Heart left ventricle (tissue), 16 donors: ENCODE data around the gene TTC33. TPM values are rescaled to one million over a fixed set of nuclear protein-coding genes. Genes with fewer than 3 reads are reported as not detected.

Experiments
- ATAC-seq, 4 donors: fragments of 200-7000 bp; cut with Tn5 transposase; one replicate each; pipeline ENCODE4 v1.9.1; 2020 to 2022; ENCODE audit warnings: moderate library complexity in 4 of 4, mild to moderate bottlenecking in 3 of 4, moderate number of reproducible peaks in 1 of 4
- DNase-seq, 5 donors: peaks; one replicate each; pipeline ENCODE4 v3.0.0-alpha.2; 2020
- H3K27ac ChIP-seq, 12 donors: fragments of 200-600 bp; sonication (generic) in 4 of 12; one replicate each; pipeline versions ENCODE4 v1.5.0 to v1.8.0; 2016 to 2022; ENCODE audit warnings: mild to moderate bottlenecking in 2 of 12
- H3K27me3 ChIP-seq, 9 donors: fragments of 200-600 bp; sonication (generic) in 2 of 9; one replicate each; pipeline versions ENCODE4 v1.5.1 to v1.8.0; 2016 to 2022; ENCODE audit warnings: mild to moderate bottlenecking in 3 of 9
- H3K36me3 ChIP-seq, 9 donors: fragments of 200-600 bp; sonication (generic) in 2 of 9; one replicate each; pipeline versions ENCODE4 v1.5.0 to v1.8.0; 2018 to 2022; ENCODE audit warnings: mild to moderate bottlenecking in 2 of 9
- H3K4me1 ChIP-seq, 12 donors: fragments of 200-600 bp; sonication (generic) in 4 of 12; one replicate each; pipeline versions ENCODE4 v1.5.0 to v1.8.0; 2016 to 2022; ENCODE audit warnings: mild to moderate bottlenecking in 3 of 12
- H3K4me3 ChIP-seq, 12 donors: fragments of 200-600 bp; sonication (generic) in 4 of 12; one replicate each; pipeline versions ENCODE4 v1.5.0 to v1.8.0; 2017 to 2022; ENCODE audit warnings: mild to moderate bottlenecking in 9 of 12, moderate library complexity in 4 of 12
- H3K9me3 ChIP-seq, 12 donors: fragments of 200-600 bp; sonication (generic) in 4 of 12; one replicate each; pipeline versions ENCODE4 v1.5.0 to v1.8.0; 2016 to 2022; ENCODE audit warnings: mild to moderate bottlenecking in 1 of 12
- CTCF ChIP-seq, 12 donors: fragments of 200-600 bp; sonication (generic) in 4 of 12; IDR thresholded peaks; one replicate each; pipeline versions ENCODE4 v1.5.0 to v1.8.0; 2018 to 2022; ENCODE audit warnings: antibody characterized with exemption in 12 of 12, mild to moderate bottlenecking in 5 of 12
- POLR2A ChIP-seq, 2 donors: fragments of 450-650 bp; IDR thresholded peaks; one replicate each; pipeline ENCODE4 v1.6.1; 2017; ENCODE audit warnings: antibody characterized with exemption in 2 of 2, mild to moderate bottlenecking in 2 of 2, moderate library complexity in 2 of 2
- WGBS, 4 donors: extraction: QIAGEN DNeasy Blood & Tissue Kit in 2 of 4; methylation state at CpG; one replicate each; pipeline versions ENCODE4 v1.1.5 to v1.1.7; 2013 to 2018; 5-methylcytosine and 5-hydroxymethylcytosine counted together
- intact Hi-C, 10 donors: fragments of 100-400 bp; cut with DNase I; formaldehyde crosslinking; loops; one replicate each; pipeline versions ENCODE4 v1.11.1 to v1.14.2; 2022
- polyA plus RNA-seq, 2 donors: library from polyadenylated mRNA; stranded (reverse); fragments of 200-250 nt; gene quantifications; one replicate each; pipeline ENCODE4 v1.2.3, GENCODE V29; 2013
- total RNA-seq, 9 donors: library from RNA; depleted of rRNA in 2 of 9; stranded (reverse); fragments of >200 nt in 2 of 9; fragmentation: NEBNext Ultra II Directional in 3 of 9; extraction: Animal tissue kit (Norgen Biotek cat#: 25700) in 3 of 9; gene quantifications; one replicate each; pipeline versions ENCODE4 v1.1.0 to v1.2.4, GENCODE V29; 2016 to 2023
- donor health status: ischemic (EF 13 %, LVEDD 7.1; RV severe dilation, severe dysfunction).
- donor health status: healthy with polysubstance abuse.
- donor health status: DM: no; HTN: yes; CAD: no.
- donor health status: DM: no; HTN: no; CAD: no.
- donor health status: ischemic (EF 25% LVEDD 6.9; RV normal size, moderate dysfunction).
- donor health status: ischemic (EF 25% LVEDD 5.7; RV mildly dilated, moderate dysfunction).
- donor health status: healthy.
- donor health status: DM: yes; HTN: yes; CAD: no.
- donor health status: ischemic (EF 35%, LVEDD 5.7; RV mildly dilated, moderate dysfunction).
- donor health status: nonischemic (EF 11% LVEDD 7.7; RV severe dilation, severe dysfunction).
- donor health status: DM: yes; HTN: yes; CAD: no.
- donor health status: PGD.
- donor health status: ischemic (EF 29% LVEDD 5.4; RV normal size, mild dysfunction).
- donor health status: nonischemic (EF 23%, LVEDD 6.1; RV moderate dilation, normal function).

TTC33 gene
- total and polyA plus RNA-seq, 11 donors = 5.6 to 20.0 (median 14.2) TPM

- H3K9me3 ChIP-seq = no peaks in the 10 kb centered on the region
- TF ChIP-seq CTCF (IDR thresholded peaks at IDR 0.05) = no peak
- TF ChIP-seq POLR2A (IDR thresholded peaks at IDR 0.05) = no peak
- DNase-seq (no peak), ATAC-seq (no peak)
- peaks cover 0 to 22% (median 3%) of the 10 kb centered on the region in 9 donors for H3K27me3 ChIP-seq
- peak overlapping the region in 9 of 12 donors; percentile 58 to 96 (median 86) for H3K4me3 ChIP-seq
- H3K4me1 ChIP-seq = peaks cover 0 to 62% (median 25%) of the 10 kb centered on the region in 12 donors
- peak overlapping the region in 10 of 12 donors; percentile 8 to 97 (median 85) for H3K27ac ChIP-seq
- intact Hi-C loops = loop anchor here (5.0 to 10.0 kb wide), 21 partner anchors 52 to 1110 kb away; no protein-coding TSS in a partner anchor
- peaks cover 0 to 52% (median 3%) of the 10 kb centered on the region in 9 donors for H3K36me3 ChIP-seq
These were observed 70.6 kb downstream of the TTC33 start for GRCh38 chr5:40685193-40685592.

GRCh38 chr5:40683305-40683704 lies 72.5 kb downstream of the TTC33 start:
- Histone ChIP-seq H3K4me1 (peaks cover 0 to 51% (median 11%) of the 10 kb centered on the region in 12 donors), H3K9me3 (no peaks in the 10 kb centered on the region), H3K36me3 (peaks cover 0 to 38% (median 0%) of the 10 kb centered on the region in 9 donors), H3K27me3 (peaks cover 0 to 23% (median 3%) of the 10 kb centered on the region in 9 donors), H3K4me3 (peak overlapping the region in 11 of 12 donors; percentile 58 to 96 (median 84)), H3K27ac (peak overlapping the region in 10 of 12 donors; percentile 76 to 97 (median 88))
- ATAC-seq = no peak
- WGBS, 4 donors = 37 to 57% (median 39%) methylated on average over 1 of the region's 1 CpG
- no peak for TF ChIP-seq POLR2A (IDR thresholded peaks at IDR 0.05)
- TF ChIP-seq CTCF (IDR thresholded peaks at IDR 0.05) = no peak
- DNase-seq = no peak
- intact Hi-C loops = loop anchor here in 9 of 10 donors (5.0 to 10.0 kb wide), 13 partner anchors 109 to 1109 kb away; no protein-coding TSS in a partner anchor

GRCh38 chr5:40682154-40683017 lies 73.4 kb downstream of the TTC33 start:
- intact Hi-C loops = loop anchor here in 9 of 10 donors (5.0 to 10.0 kb wide), 13 partner anchors 108 to 1108 kb away; no protein-coding TSS in a partner anchor
- Histone ChIP-seq H3K36me3 (peaks cover 0 to 37% (median 0%) of the 10 kb centered on the region in 9 donors), H3K4me1 (peaks cover 0 to 52% (median 10%) of the 10 kb centered on the region in 12 donors), H3K4me3 (peak overlapping the region; percentile 54 to 96 (median 78)), H3K27ac (peak overlapping the region; percentile 43 to 97 (median 88)), H3K9me3 (no peaks in the 10 kb centered on the region), H3K27me3 (peaks cover 0 to 23% (median 3%) of the 10 kb centered on the region in 9 donors)
- TF ChIP-seq CTCF (IDR thresholded peaks at IDR 0.05) (no peak), POLR2A (IDR thresholded peaks at IDR 0.05) (no peak)
- WGBS, 4 donors = 48 to 51% (median 49%) methylated on average over 16 of the region's 16 CpGs
- ATAC-seq (peak in 1 of 4 donors; percentile 19), DNase-seq (peak in 1 of 5 donors; percentile 28)
